ENCODE measurements around the gene C3orf80.
"Not testable (repeated sequence)": the region's sequence is repeated elsewhere in the genome, so short reads cannot be mapped to it uniquely, and the experiment has no call there.

Gene C3orf80

DNA sequence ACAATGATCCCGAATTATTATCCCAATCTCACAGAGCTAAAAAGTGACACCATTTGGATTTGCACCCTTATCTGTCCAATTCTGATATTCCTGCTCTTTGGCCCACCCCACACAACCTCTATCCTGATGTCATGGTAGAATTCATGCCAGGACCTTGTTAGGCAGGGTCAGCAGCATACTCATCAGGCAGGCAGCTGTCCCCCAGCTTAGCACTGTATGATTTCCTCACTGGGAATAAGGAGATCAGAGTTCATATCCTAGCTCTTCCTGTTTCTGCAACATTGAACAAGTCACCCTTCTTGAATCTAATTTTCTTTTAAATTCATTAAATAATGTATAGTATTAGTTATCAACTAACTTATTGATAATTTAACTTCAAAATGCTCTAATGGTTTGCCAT is 12.0 kb upstream of the C3orf80 start:
- no peak for DNase-seq

GRCh38 chr3:160217675-160218074 is 7.5 kb upstream of the C3orf80 start:
- DNase-seq: no peak

GRCh38 chr3:160218136-160218535 is 7.1 kb upstream of the C3orf80 start:
- DNase-seq: no peak

DNA sequence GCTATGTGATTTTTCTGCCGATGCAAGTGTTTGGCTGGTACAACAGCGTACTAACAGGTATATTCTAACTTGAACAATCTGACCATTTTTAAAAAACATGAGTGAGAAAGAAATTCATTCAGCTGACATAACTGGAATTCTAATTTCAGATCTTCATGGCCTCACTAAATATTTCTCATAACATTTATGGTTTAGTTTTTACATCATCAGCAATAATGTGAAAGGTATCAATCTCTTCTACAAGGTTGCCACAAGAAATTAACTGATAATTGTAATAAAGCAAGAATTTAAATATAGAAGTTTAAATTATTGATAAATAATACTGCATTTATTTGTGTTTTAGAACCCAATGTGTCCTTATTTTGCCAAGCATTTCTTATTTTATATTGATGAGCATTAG is 5.2 kb upstream of the C3orf80 start:
- no peak for DNase-seq

DNA sequence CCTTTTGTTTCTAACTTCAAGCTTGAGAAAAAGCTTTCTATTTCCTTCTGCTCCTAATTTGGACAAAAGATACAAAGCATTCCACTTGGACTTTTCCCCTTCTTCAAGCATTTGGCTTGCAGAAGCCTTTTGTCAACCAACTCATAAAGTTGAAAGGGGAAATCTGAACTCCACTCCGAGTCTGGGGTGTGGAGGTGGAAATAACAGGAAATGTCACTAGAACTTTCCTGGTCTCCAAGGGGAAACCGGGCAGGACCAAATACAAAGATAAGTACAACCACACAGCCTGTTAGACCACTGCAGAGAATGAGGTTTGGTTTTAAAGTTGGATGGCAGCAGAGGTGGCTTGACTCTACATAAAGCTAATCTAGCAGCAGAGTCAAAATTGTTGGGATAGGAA is 4.2 kb upstream of the C3orf80 start:
- DNase-seq: no peak

DNA sequence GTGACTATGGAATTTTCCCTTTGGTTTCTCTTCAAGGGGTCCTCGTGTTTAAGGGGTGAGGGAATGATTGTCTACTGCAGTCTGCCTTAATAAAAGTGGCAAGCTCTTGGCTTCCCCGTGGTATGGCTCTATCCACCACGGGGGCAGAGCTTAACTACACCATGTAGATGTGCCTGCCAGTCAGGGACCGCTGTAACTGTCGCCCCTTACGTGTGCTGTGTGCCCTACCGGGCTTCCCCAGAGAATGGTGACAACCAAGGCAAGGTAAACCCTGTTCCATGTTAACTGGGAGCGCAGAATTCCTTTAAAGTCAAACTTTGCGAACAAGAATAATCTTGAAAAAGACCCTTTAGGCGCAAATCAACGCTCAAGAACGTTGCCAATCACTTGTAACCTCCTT is 966 bp upstream of the C3orf80 start:
- no peak for DNase-seq

- DNase-seq: no peak
These were observed 429 bp upstream of the C3orf80 start for GRCh38 chr3:160224811-160225175.

- DNase-seq: no peak
These were observed 1.0 kb downstream of the C3orf80 start for GRCh38 chr3:160226026-160226907.

DNA sequence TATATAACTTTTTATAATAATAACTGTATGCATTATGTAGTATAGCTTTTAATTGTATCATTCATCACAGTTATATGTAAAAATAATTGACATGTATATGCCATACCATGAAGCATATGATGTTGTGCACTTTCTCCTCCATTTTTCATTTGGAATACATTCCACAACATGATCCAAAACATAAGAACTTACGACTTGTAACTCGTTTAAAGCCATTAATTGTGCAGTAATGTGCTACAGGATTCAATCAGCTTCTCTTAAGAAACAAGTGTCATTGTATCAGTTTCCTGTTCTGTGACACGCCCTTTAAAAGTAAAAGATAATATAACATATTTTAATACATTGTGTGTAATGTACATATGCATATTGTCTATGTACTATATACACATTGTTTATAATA is 2.2 kb downstream of the C3orf80 start:
- no peak for DNase-seq

GRCh38 chr3:160232014-160232413 is 6.8 kb downstream of the C3orf80 start:
- DNase-seq: no peak

DNA sequence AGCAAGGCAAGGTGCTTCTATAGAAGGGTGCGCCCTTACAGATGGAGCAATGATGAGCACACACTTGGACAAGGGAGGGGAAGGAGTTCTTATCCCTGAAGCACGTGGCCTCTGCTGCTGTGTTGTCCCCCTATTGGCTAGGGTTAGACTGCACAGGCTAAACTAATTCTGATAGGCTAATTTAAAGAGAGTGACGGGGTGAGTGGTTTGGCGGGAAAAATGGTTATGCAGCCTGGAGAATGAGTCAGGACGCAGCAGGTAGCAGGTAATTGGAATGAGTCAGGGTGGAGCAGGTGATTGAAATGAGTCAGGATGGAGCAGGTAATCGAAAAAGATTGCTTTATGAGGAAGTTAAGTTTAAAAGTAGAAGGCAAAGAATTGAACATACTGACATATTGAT is 15.5 kb downstream of the C3orf80 start:
- not testable (repeated sequence) for DNase-seq

GRCh38 chr3:160245261-160245800 is 20.1 kb downstream of the C3orf80 start:
- DNase-seq: no peak

GRCh38 chr3:160247766-160248165 is 22.5 kb downstream of the C3orf80 start:
- DNase-seq: no peak

DNA sequence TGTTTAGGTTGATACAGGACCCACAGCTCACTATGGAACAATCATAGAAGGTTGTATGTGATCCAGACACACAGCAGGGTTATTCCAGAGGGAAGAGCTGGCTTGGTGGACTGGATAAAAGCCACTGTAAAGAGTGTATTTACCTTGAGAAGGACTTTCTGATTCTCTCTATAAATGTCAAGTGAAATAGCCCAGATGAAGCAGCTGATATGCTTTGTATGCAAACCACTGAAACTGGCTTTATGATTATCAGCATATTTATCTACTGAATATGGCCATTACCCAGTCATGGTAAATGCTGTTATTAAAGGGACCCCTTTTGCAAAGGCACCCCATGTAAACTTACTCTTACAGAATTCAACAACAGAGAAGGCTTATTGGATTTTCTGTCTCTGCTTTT is 28.1 kb downstream of the C3orf80 start:
- DNase-seq: no peak

DNA sequence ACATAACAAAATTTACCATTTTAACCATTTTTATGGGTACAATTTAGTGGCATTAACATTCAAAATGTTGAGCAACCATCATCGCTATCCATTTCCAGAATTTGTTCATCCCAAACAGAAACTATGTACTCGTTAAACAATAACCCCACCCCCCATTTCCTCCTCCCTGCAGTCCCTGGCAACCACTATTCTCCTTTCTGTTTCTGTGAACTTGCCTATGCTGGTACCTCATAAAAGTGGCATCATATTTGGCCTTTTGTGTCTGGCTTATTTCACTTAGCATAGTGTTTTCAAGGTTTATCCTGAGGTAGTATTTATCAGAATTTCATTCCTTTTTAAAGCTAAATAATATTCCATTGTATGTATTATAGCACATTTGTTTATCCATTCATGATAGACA is 32.4 kb downstream of the C3orf80 start:
- no peak for DNase-seq

DNA sequence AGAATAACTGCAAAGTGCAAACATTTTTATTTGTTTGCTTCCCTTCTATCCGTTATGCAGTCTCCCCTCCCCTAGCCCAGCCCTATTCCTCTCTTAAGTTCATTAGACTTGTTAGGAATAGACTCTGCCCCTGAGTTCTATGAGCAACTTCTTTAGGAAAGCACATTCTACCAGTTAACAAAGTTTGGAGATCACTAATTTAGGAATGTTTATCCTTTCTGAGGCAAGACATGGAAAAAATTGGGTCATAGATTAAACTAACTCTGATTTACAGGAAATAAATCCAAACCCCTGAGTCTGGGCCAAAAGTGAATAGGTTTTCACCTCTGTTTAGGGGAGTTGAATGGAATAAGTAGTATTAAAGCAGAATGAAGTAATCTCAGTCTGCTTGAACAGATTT is 34.4 kb downstream of the C3orf80 start:
- peak; percentile 6 for DNase-seq

GRCh38 chr3:160260587-160261270 is 35.5 kb downstream of the C3orf80 start:
- DNase-seq: no peak

DNA sequence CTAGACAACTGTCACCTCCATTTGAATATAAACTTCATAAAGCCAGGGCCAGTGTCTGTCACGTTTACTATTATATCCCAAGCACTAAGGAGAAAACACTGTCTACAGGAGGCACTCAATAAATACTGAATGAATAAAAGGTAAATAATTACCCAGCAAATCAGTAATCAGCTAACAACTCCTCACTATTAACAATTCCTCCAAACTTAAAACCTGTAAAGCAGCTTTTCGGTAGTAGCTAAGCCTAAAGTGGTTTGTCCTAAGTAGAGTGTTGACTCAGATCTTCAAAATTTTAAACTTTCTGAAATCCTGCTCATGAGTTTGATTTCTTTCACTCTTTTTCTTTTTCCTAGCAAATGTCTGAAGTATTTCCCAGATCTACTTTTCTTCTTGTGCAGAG is 39.9 kb downstream of the C3orf80 start:
- DNase-seq: no peak

Data from fibroblast of skin of back (primary cell).